Measurements from ENCODE around the gene ACP3. TPM values are rescaled to one million over a fixed set of nuclear protein-coding genes. Genes with fewer than 3 reads are reported as not detected.

ACP3 gene
- total and polyA plus RNA-seq, 4 donors, result 0.15 to 2.1 (median 1.3) TPM; not detected in 1

DNA sequence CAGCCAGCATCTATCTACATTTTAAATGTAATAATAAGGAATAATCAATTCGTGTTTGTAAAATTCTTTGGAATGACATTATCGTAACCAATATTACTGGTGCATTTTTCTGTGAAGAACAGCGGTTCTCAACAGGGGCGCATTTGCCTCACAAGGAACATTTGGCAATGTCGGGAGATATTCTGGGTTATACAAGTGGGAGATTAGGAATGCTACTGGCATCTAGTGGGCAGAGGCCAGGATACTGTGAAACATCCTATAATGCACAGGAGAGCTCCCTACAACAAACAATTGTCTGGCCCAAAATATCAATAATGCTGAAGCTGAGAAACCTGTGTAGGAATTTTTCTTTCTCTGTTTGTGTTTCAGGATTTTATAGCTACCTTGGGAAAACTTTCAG, 25.0 kb downstream of the ACP3 start:
- WGBS, result 67% methylated on average over 5 of the region's 5 CpGs
- TF ChIP-seq FOXA1 (IDR thresholded peaks at IDR 0.05) (no peak), EGR1 (IDR thresholded peaks at IDR 0.05; ENCODE audit: low read depth in 2 of 2) (no peak), NR2F2 (IDR thresholded peaks at IDR 0.05) (no peak), HNF4A (conservative IDR thresholded peaks at IDR 0.05) (no peak), RAD21 (IDR thresholded peaks at IDR 0.05) (no peak), TAF1 (conservative IDR thresholded peaks at IDR 0.05) (no peak), YY1 (IDR thresholded peaks at IDR 0.05) (no peak), HNF4G (IDR thresholded peaks at IDR 0.05) (no peak), GABPA (IDR thresholded peaks at IDR 0.05 in 1 of 2, conservative IDR thresholded peaks at IDR 0.05 in 1 of 2) (no peak), FOXA2 (IDR thresholded peaks at IDR 0.05) (no peak), RXRA (IDR thresholded peaks at IDR 0.05) (no peak)
- TF ChIP-seq, protein P1, sequence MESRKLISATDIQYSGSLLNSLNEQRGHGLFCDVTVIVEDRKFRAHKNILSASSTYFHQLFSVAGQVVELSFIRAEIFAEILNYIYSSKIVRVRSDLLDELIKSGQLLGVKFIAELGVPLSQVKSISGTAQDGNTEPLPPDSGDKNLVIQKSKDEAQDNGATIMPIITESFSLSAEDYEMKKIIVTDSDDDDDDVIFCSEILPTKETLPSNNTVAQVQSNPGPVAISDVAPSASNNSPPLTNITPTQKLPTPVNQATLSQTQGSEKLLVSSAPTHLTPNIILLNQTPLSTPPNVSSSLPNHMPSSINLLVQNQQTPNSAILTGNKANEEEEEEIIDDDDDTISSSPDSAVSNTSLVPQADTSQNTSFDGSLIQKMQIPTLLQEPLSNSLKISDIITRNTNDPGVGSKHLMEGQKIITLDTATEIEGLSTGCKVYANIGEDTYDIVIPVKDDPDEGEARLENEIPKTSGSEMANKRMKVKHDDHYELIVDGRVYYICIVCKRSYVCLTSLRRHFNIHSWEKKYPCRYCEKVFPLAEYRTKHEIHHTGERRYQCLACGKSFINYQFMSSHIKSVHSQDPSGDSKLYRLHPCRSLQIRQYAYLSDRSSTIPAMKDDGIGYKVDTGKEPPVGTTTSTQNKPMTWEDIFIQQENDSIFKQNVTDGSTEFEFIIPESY (IDR thresholded peaks at IDR 0.05), result no peak
- TF ChIP-seq, protein P2, sequence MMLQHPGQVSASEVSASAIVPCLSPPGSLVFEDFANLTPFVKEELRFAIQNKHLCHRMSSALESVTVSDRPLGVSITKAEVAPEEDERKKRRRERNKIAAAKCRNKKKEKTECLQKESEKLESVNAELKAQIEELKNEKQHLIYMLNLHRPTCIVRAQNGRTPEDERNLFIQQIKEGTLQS (IDR thresholded peaks at IDR 0.05), result no peak
- Histone ChIP-seq H3K27ac (ENCODE audit: low read depth in 1 of 2, low read length in 2 of 2) (no peak overlapping the region), H3K9me3 (ENCODE audit: control insufficient read depth in 4 of 4, low read length in 3 of 4) (no peaks in the 10 kb centered on the region), H3K27me3 (ENCODE audit: control insufficient read depth in 4 of 4, insufficient read depth in 4 of 4, low read length in 3 of 4) (no peaks in the 10 kb centered on the region), H3K36me3 (ENCODE audit: control insufficient read depth in 4 of 4, insufficient read depth in 3 of 4, low read depth in 1 of 4, low read length in 3 of 4) (no peaks in the 10 kb centered on the region), H3K4me1 (ENCODE audit: control insufficient read depth in 4 of 4, insufficient read depth in 4 of 4, low read length in 3 of 4) (peaks cover 0 to 3% (median 0%) of the 10 kb centered on the region in 4 donors), H3K4me3 (ENCODE audit: low read depth in 1 of 3, low read length in 3 of 3) (no peak overlapping the region), H3K9ac (ENCODE audit: low read depth in 1 of 2, low read length in 2 of 2) (no peak overlapping the region)
- no peak for DNase-seq (ENCODE audit: low spot score)

DNA sequence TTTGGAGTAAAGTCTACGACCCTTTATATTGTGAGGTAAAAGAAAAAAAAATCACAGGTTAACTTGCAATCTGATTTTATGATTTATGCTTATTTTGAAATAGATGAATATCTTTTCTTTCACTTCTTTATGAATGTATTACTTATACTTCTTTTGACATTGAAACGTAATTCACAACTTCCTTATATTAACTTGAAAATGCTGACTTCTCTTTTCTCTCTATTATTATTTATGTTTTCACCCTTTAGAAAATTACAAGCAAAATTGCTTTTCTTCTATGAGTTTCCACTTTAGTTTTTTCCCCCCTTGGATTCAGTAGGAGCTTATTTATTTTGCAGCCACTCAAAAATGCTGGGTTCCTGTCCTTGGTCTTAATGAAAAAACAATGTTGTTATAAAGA, 25.4 kb downstream of the ACP3 start:
- no peaks in the 10 kb centered on the region for H3K9me3 ChIP-seq (ENCODE audit: control insufficient read depth in 4 of 4, low read length in 3 of 4)
- H3K27me3 ChIP-seq (ENCODE audit: control insufficient read depth in 4 of 4, insufficient read depth in 4 of 4, low read length in 3 of 4), result no peaks in the 10 kb centered on the region
- H3K36me3 ChIP-seq (ENCODE audit: control insufficient read depth in 4 of 4, insufficient read depth in 3 of 4, low read depth in 1 of 4, low read length in 3 of 4), result no peaks in the 10 kb centered on the region
- no peak overlapping the region for H3K27ac ChIP-seq (ENCODE audit: low read depth in 1 of 2, low read length in 2 of 2)
- WGBS, result 79% methylated on average over 2 of the region's 2 CpGs
- H3K4me1 ChIP-seq (ENCODE audit: control insufficient read depth in 4 of 4, insufficient read depth in 4 of 4, low read length in 3 of 4), result peaks cover 0 to 3% (median 0%) of the 10 kb centered on the region in 4 donors
- DNase-seq (ENCODE audit: low spot score), result no peak
- TF ChIP-seq TAF1 (conservative IDR thresholded peaks at IDR 0.05) (no peak), HNF4G (IDR thresholded peaks at IDR 0.05) (no peak), SP1 (IDR thresholded peaks at IDR 0.05) (no peak), GABPA (IDR thresholded peaks at IDR 0.05 in 1 of 2, conservative IDR thresholded peaks at IDR 0.05 in 1 of 2) (no peak), EGR1 (IDR thresholded peaks at IDR 0.05; ENCODE audit: low read depth in 2 of 2) (no peak), NR2F2 (IDR thresholded peaks at IDR 0.05) (no peak), RXRA (IDR thresholded peaks at IDR 0.05) (no peak), FOXA2 (IDR thresholded peaks at IDR 0.05) (no peak), FOXA1 (IDR thresholded peaks at IDR 0.05) (no peak), JUND (IDR thresholded peaks at IDR 0.05) (no peak), HNF4A (conservative IDR thresholded peaks at IDR 0.05) (no peak), RAD21 (IDR thresholded peaks at IDR 0.05) (no peak), YY1 (IDR thresholded peaks at IDR 0.05) (no peak)
- TF ChIP-seq, protein P3, sequence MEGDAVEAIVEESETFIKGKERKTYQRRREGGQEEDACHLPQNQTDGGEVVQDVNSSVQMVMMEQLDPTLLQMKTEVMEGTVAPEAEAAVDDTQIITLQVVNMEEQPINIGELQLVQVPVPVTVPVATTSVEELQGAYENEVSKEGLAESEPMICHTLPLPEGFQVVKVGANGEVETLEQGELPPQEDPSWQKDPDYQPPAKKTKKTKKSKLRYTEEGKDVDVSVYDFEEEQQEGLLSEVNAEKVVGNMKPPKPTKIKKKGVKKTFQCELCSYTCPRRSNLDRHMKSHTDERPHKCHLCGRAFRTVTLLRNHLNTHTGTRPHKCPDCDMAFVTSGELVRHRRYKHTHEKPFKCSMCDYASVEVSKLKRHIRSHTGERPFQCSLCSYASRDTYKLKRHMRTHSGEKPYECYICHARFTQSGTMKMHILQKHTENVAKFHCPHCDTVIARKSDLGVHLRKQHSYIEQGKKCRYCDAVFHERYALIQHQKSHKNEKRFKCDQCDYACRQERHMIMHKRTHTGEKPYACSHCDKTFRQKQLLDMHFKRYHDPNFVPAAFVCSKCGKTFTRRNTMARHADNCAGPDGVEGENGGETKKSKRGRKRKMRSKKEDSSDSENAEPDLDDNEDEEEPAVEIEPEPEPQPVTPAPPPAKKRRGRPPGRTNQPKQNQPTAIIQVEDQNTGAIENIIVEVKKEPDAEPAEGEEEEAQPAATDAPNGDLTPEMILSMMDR (IDR thresholded peaks at IDR 0.05; ENCODE audit: low read depth, low read length, missing input control), result no peak
- TF ChIP-seq, protein P1 (IDR thresholded peaks at IDR 0.05), result no peak
- TF ChIP-seq, protein P2 (IDR thresholded peaks at IDR 0.05), result no peak
- TF ChIP-seq, protein P4, sequence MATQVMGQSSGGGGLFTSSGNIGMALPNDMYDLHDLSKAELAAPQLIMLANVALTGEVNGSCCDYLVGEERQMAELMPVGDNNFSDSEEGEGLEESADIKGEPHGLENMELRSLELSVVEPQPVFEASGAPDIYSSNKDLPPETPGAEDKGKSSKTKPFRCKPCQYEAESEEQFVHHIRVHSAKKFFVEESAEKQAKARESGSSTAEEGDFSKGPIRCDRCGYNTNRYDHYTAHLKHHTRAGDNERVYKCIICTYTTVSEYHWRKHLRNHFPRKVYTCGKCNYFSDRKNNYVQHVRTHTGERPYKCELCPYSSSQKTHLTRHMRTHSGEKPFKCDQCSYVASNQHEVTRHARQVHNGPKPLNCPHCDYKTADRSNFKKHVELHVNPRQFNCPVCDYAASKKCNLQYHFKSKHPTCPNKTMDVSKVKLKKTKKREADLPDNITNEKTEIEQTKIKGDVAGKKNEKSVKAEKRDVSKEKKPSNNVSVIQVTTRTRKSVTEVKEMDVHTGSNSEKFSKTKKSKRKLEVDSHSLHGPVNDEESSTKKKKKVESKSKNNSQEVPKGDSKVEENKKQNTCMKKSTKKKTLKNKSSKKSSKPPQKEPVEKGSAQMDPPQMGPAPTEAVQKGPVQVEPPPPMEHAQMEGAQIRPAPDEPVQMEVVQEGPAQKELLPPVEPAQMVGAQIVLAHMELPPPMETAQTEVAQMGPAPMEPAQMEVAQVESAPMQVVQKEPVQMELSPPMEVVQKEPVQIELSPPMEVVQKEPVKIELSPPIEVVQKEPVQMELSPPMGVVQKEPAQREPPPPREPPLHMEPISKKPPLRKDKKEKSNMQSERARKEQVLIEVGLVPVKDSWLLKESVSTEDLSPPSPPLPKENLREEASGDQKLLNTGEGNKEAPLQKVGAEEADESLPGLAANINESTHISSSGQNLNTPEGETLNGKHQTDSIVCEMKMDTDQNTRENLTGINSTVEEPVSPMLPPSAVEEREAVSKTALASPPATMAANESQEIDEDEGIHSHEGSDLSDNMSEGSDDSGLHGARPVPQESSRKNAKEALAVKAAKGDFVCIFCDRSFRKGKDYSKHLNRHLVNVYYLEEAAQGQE (IDR thresholded peaks at IDR 0.05), result no peak
- TF ChIP-seq, protein P5, sequence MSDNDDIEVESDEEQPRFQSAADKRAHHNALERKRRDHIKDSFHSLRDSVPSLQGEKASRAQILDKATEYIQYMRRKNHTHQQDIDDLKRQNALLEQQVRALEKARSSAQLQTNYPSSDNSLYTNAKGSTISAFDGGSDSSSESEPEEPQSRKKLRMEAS (IDR thresholded peaks at IDR 0.05), result no peak
- H3K9ac ChIP-seq (ENCODE audit: low read depth in 1 of 2, low read length in 2 of 2), result peak overlapping the region in 1 of 2 donors; percentile 53
- H3K4me3 ChIP-seq (ENCODE audit: low read depth in 1 of 3, low read length in 3 of 3), result no peak overlapping the region
